Liver (tissue), 9 donors: ENCODE measurements around the gene NTN5. TPM values are rescaled to one million over a fixed set of nuclear protein-coding genes. Genes with fewer than 3 reads are reported as not detected.

ENCODE experiments used
- DNase-seq: peaks from one replicate; pipeline ENCODE4 v3.0.0-alpha.2; 2017; ENCODE audit warnings: low spot score
- H3K27ac ChIP-seq, 2 donors: one replicate each; pipeline ENCODE4 v1.7.0; 2013; ENCODE audit warnings: inconsistent platforms in 2 of 2, low read length in 2 of 2, control low read depth in 1 of 2, low read depth in 1 of 2, mild to moderate bottlenecking in 1 of 2
- H3K27me3 ChIP-seq, 4 donors: one replicate each; pipeline versions ENCODE4 v1.6.1 to v1.7.0; 2013; ENCODE audit warnings: low read length in 3 of 4, inconsistent platforms in 1 of 4, mild to moderate bottlenecking in 1 of 4, moderate library complexity in 1 of 4; ENCODE audit not compliant: control insufficient read depth in 4 of 4, insufficient read depth in 4 of 4
- H3K36me3 ChIP-seq, 4 donors: one replicate each; pipeline versions ENCODE4 v1.6.1 to v1.7.0; 2013; ENCODE audit warnings: low read length in 3 of 4, mild to moderate bottlenecking in 3 of 4, low read depth in 1 of 4, moderate library complexity in 1 of 4; ENCODE audit not compliant: control insufficient read depth in 4 of 4, insufficient read depth in 3 of 4
- H3K4me1 ChIP-seq, 4 donors: one replicate each; pipeline versions ENCODE4 v1.6.1 to v1.7.0; 2013; ENCODE audit warnings: low read length in 3 of 4, mild to moderate bottlenecking in 3 of 4, moderate library complexity in 1 of 4; ENCODE audit not compliant: control insufficient read depth in 4 of 4, insufficient read depth in 4 of 4
- H3K4me3 ChIP-seq, 3 donors: one replicate each; pipeline versions ENCODE4 v1.6.1 to v1.7.0; 2013; ENCODE audit warnings: low read length in 3 of 3, control low read depth in 1 of 3, low read depth in 1 of 3, mild to moderate bottlenecking in 1 of 3
- H3K9ac ChIP-seq, 2 donors: one replicate each; pipeline ENCODE4 v1.7.0; 2013; ENCODE audit warnings: low read length in 2 of 2, mild to moderate bottlenecking in 2 of 2, moderate library complexity in 2 of 2, control low read depth in 1 of 2, low read depth in 1 of 2
- H3K9me3 ChIP-seq, 4 donors: one replicate each; pipeline versions ENCODE4 v1.6.1 to v1.7.0; 2013; ENCODE audit warnings: low read length in 3 of 4; ENCODE audit not compliant: control insufficient read depth in 4 of 4
- ATF3 ChIP-seq: IDR thresholded peaks from 2 replicates; pipeline ENCODE4 v1.6.1; 2016; ENCODE audit warnings: antibody characterized with exemption
- CTCF ChIP-seq: fragments of 150-350 bp; IDR thresholded peaks from 2 replicates; pipeline ENCODE4 v1.5.1; 2017; ENCODE audit warnings: improper control_type of control experiment, low read depth, low read length; ENCODE audit not compliant: missing input control
- EGR1 ChIP-seq, 2 donors: IDR thresholded peaks; 2 replicates each; pipeline ENCODE4 v1.6.1; 2016 to 2018; ENCODE audit warnings: antibody characterized with exemption in 2 of 2, low read depth in 2 of 2
- FOXA1 ChIP-seq: IDR thresholded peaks from 2 replicates; pipeline ENCODE4 v1.6.1; 2016; ENCODE audit warnings: antibody characterized with exemption
- FOXA2 ChIP-seq: IDR thresholded peaks from 2 replicates; pipeline ENCODE4 v1.6.1; 2016; ENCODE audit warnings: antibody characterized with exemption
- GABPA ChIP-seq, 2 donors: IDR thresholded peaks in 1 of 2; conservative IDR thresholded peaks in 1 of 2; 2 replicates each; pipeline ENCODE4 v1.6.1; 2016; ENCODE audit warnings: antibody characterized with exemption in 2 of 2, mild to moderate bottlenecking in 1 of 2, moderate library complexity in 1 of 2
- HNF4A ChIP-seq, 2 donors: conservative IDR thresholded peaks; 2 replicates each; pipeline ENCODE4 v1.6.1; 2016; ENCODE audit warnings: antibody characterized with exemption in 2 of 2, mild to moderate bottlenecking in 2 of 2
- HNF4G ChIP-seq: IDR thresholded peaks from 2 replicates; pipeline ENCODE4 v1.6.1; 2016; ENCODE audit warnings: antibody characterized with exemption
- JUND ChIP-seq, 2 donors: IDR thresholded peaks; 2 replicates each; pipeline ENCODE4 v1.6.1; 2016; ENCODE audit warnings: antibody characterized with exemption in 2 of 2
- NR2F2 ChIP-seq: IDR thresholded peaks from 2 replicates; pipeline ENCODE4 v1.6.1; 2016; ENCODE audit warnings: antibody characterized with exemption
- RAD21 ChIP-seq, 2 donors: IDR thresholded peaks; 2 replicates each; pipeline ENCODE4 v1.6.1; 2016; ENCODE audit warnings: antibody characterized with exemption in 2 of 2, mild to moderate bottlenecking in 2 of 2
- REST ChIP-seq: IDR thresholded peaks from 2 replicates; pipeline ENCODE4 v1.6.1; 2016; ENCODE audit warnings: antibody characterized with exemption, mild to moderate bottlenecking
- RXRA ChIP-seq, 2 donors: IDR thresholded peaks; 2 replicates each; pipeline ENCODE4 v1.6.1; 2017 to 2018; ENCODE audit warnings: antibody characterized with exemption in 2 of 2, mild to moderate bottlenecking in 1 of 2
- SP1 ChIP-seq: IDR thresholded peaks from 2 replicates; pipeline ENCODE4 v1.6.1; 2018; ENCODE audit warnings: antibody characterized with exemption, mild to moderate bottlenecking
- TAF1 ChIP-seq: conservative IDR thresholded peaks from 2 replicates; pipeline ENCODE4 v1.6.1; 2016; ENCODE audit warnings: antibody characterized with exemption, mild to moderate bottlenecking
- YY1 ChIP-seq: IDR thresholded peaks from 2 replicates; pipeline ENCODE4 v1.6.1; 2016; ENCODE audit warnings: antibody characterized with exemption, mild to moderate bottlenecking
- ZBTB33 ChIP-seq: IDR thresholded peaks from 2 replicates; pipeline ENCODE4 v1.6.1; 2016; ENCODE audit warnings: antibody characterized with exemption
- WGBS: extraction: QIAGEN DNeasy Blood & Tissue Kit; methylation state at CpG from one replicate; pipeline ENCODE4 v1.1.7; 2013; 5-methylcytosine and 5-hydroxymethylcytosine counted together
- polyA plus RNA-seq, 2 donors: library from polyadenylated mRNA; stranded (reverse) in 1 of 2; unstranded in 1 of 2; fragments of 200-250 nt in 1 of 2; fragments of >200 nt in 1 of 2; fragmentation: Nextera tagmentation in 1 of 2; extraction: Ambion mirVana in 1 of 2; gene quantifications; one replicate each; pipeline versions ENCODE4 v1.2.1 to v1.2.3, GENCODE V29; 2013 to 2015
- total RNA-seq, 2 donors: library from RNA; depleted of rRNA; stranded (reverse); fragments of >200 nt; gene quantifications; one replicate each; pipeline ENCODE4 v1.2.3, GENCODE V29; 2014
- TF ChIP-seq, protein P1 (sequence below): IDR thresholded peaks from 2 replicates; pipeline ENCODE4 v1.6.1; 2016; ENCODE audit warnings: antibody characterized with exemption
- donor health status: healthy.
- donor health status: healthy.
- donor health status: healthy.
- donor health status: healthy.
- donor health status: healthy.

The NTN5 gene
- total and polyA plus RNA-seq, 4 donors: 0.08 to 0.09 TPM; not detected in 2

- no peak for DNase-seq
- TF ChIP-seq, protein P1, sequence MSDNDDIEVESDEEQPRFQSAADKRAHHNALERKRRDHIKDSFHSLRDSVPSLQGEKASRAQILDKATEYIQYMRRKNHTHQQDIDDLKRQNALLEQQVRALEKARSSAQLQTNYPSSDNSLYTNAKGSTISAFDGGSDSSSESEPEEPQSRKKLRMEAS: no peak
- TF ChIP-seq HNF4A (conservative IDR thresholded peaks at IDR 0.05): no peak
- no peak for TF ChIP-seq RXRA (IDR thresholded peaks at IDR 0.05)
- TF ChIP-seq CTCF: no peak
- TF ChIP-seq FOXA1: no peak
- no peak for TF ChIP-seq FOXA2
- no peak for TF ChIP-seq SP1
- no peak for TF ChIP-seq EGR1 (IDR thresholded peaks at IDR 0.05; ENCODE audit: low read depth in 2 of 2)
- no peak for TF ChIP-seq YY1
- no peak for TF ChIP-seq ATF3
- no peak for TF ChIP-seq RAD21 (IDR thresholded peaks at IDR 0.05)
- TF ChIP-seq HNF4G: no peak
- no peak for TF ChIP-seq TAF1
- TF ChIP-seq NR2F2: no peak
- no peak for TF ChIP-seq ZBTB33
- no peak for TF ChIP-seq REST
- TF ChIP-seq JUND (IDR thresholded peaks at IDR 0.05): no peak
- no peak for TF ChIP-seq GABPA (IDR thresholded peaks at IDR 0.05 in 1 of 2, conservative IDR thresholded peaks at IDR 0.05 in 1 of 2)
- no peaks in the 10 kb centered on the region for H3K9me3 ChIP-seq
- H3K4me3 ChIP-seq: no peak within 1 kb of the TSS
- 70% methylated on average over 31 of the region's 31 CpGs for WGBS
- no peak within 1 kb of the TSS for H3K9ac ChIP-seq
- peaks cover 15 to 27% (median 18%) of the 10 kb centered on the region in 4 donors for H3K36me3 ChIP-seq
- H3K4me1 ChIP-seq: peaks cover 8 to 37% (median 24%) of the 10 kb centered on the region in 4 donors
- peak within 1 kb of the TSS in 1 of 2 donors; percentile 53 for H3K27ac ChIP-seq
- H3K27me3 ChIP-seq: no peaks in the 10 kb centered on the region
Observed at GRCh38 chr19:48614436-48615230, 58.2 kb downstream of the NTN5 start, which contains the start of gene FAM83E. TSS of gene FAM83E (minus strand) at chr19:48615076. CDS start at chr19:48613372, 1,704 bp downstream.
